OCI-LY3 (cell line): ENCODE measurements around the gene KLHDC2.

Source experiments
- EZH2phosphoT487 ChIP-seq: fragments of 200-600 bp; shearing (Covaris generic); IDR thresholded peaks from 2 replicates; pipeline ENCODE4 v1.6.1; 2018; ENCODE audit warnings: antibody characterized with exemption, mixed run types, low read depth
- TF ChIP-seq, protein P1 (sequence below): fragments of 200-600, 300-600 bp; sonication (generic); IDR thresholded peaks from 2 replicates; pipeline ENCODE4 v1.5.1; 2014; ENCODE audit warnings: antibody characterized with exemption, low read length, low read depth

DNA sequence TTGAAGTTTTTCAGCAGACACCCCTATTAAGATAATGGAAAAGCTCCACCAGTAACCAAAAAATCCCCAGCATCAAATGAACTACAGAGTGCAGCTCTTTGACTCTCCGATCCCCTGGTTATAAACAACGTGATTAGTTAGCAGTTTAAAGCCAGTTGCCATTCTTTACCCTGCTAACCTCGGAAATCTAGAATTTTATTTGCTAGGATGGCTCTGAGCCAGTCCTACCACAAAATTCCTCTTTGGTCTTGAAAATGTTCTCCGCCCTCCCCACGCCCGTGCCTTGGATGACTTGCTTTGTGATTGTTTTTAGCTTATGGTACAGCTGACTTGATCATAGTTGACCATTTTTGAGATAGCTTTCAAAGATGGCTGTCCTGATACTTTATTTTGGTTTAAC is 1.2 kb downstream of the KLHDC2 start:
- TF ChIP-seq, protein P1, sequence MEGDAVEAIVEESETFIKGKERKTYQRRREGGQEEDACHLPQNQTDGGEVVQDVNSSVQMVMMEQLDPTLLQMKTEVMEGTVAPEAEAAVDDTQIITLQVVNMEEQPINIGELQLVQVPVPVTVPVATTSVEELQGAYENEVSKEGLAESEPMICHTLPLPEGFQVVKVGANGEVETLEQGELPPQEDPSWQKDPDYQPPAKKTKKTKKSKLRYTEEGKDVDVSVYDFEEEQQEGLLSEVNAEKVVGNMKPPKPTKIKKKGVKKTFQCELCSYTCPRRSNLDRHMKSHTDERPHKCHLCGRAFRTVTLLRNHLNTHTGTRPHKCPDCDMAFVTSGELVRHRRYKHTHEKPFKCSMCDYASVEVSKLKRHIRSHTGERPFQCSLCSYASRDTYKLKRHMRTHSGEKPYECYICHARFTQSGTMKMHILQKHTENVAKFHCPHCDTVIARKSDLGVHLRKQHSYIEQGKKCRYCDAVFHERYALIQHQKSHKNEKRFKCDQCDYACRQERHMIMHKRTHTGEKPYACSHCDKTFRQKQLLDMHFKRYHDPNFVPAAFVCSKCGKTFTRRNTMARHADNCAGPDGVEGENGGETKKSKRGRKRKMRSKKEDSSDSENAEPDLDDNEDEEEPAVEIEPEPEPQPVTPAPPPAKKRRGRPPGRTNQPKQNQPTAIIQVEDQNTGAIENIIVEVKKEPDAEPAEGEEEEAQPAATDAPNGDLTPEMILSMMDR: no peak
- TF ChIP-seq EZH2phosphoT487: no peak
